Fibroblast of lung (primary cell): ENCODE data around the gene RBCK1. TPM values are rescaled to one million over a fixed set of nuclear protein-coding genes. Genes with fewer than 3 reads are reported as not detected.

ENCODE experiments used
- DNase-seq, 2 donors: peaks; one replicate each; pipeline versions ENCODE4 v3.0.0 to v3.0.0-alpha.2; 2010; ENCODE audit warnings: low read depth in 2 of 2
- H2AFZ ChIP-seq: 2 replicates; pipeline ENCODE4 v1.5.1; 2012; ENCODE audit warnings: low read length, control low read depth, inconsistent platforms
- H3K27ac ChIP-seq: 2 replicates; pipeline ENCODE4 v1.5.1; 2011; ENCODE audit warnings: low read length, control low read depth; ENCODE audit not compliant: insufficient read depth
- H3K27me3 ChIP-seq: 2 replicates; pipeline ENCODE4 v1.5.1; 2011; ENCODE audit warnings: mild to moderate bottlenecking, low read length; ENCODE audit not compliant: control insufficient read depth, insufficient read depth
- H3K36me3 ChIP-seq: 2 replicates; pipeline ENCODE4 v1.5.1; 2011; ENCODE audit warnings: low read length; ENCODE audit not compliant: control insufficient read depth, insufficient read depth
- H3K4me1 ChIP-seq: 2 replicates; pipeline ENCODE4 v1.5.1; 2011; ENCODE audit warnings: low read length; ENCODE audit not compliant: control insufficient read depth, insufficient read depth; ENCODE audit errors: extremely low read depth
- H3K4me2 ChIP-seq: 2 replicates; pipeline ENCODE4 v1.5.1; 2011; ENCODE audit warnings: low read length, control low read depth; ENCODE audit not compliant: insufficient read depth; ENCODE audit errors: extremely low read depth
- H3K4me3 ChIP-seq, 4 experiments: fragments of 200-600 bp in 1 of 4; sonication (generic) in 1 of 4; replicated peaks in 1 of 4; 2 replicates each; pipeline ENCODE4 v1.5.1; 2011 to 2016; ENCODE audit warnings: low read length in 4 of 4, low read depth in 3 of 4, mild to moderate bottlenecking in 3 of 4, control low read depth in 2 of 4, inconsistent platforms in 1 of 4, mixed read lengths in 1 of 4; ENCODE audit not compliant: insufficient read depth in 1 of 4; ENCODE audit errors: control extremely low read depth in 1 of 4
- H3K79me2 ChIP-seq: 2 replicates; pipeline ENCODE4 v1.5.1; 2012; ENCODE audit warnings: mild to moderate bottlenecking, low read length, inconsistent platforms; ENCODE audit not compliant: control insufficient read depth, insufficient read depth
- H3K9ac ChIP-seq: 2 replicates; pipeline ENCODE4 v1.5.1; 2011; ENCODE audit warnings: mild to moderate bottlenecking, low read length, control low read depth; ENCODE audit not compliant: insufficient read depth
- H3K9me3 ChIP-seq: 2 replicates; pipeline ENCODE4 v1.5.1; 2012; ENCODE audit warnings: low read depth, low read length; ENCODE audit not compliant: control insufficient read depth, insufficient read depth
- H4K20me1 ChIP-seq: 2 replicates; pipeline ENCODE4 v1.5.1; 2011; ENCODE audit warnings: low read length; ENCODE audit not compliant: control insufficient read depth, insufficient read depth; ENCODE audit errors: extremely low read depth
- EZH2 ChIP-seq: IDR thresholded peaks from 2 replicates; pipeline ENCODE4 v1.5.1; 2012; ENCODE audit warnings: low read length, control low read depth, mild to moderate bottlenecking; ENCODE audit errors: missing control alignments
- polyA plus RNA-seq, 2 donors: library from polyadenylated mRNA; depleted of rRNA in 1 of 2; stranded (reverse) in 1 of 2; unstranded in 1 of 2; fragments of >200 nt; gene quantifications; 2 replicates each; pipeline ENCODE4 v1.2.1, GENCODE V29; 2011 to 2012; ENCODE audit warnings: missing spikeins in 1 of 2
- total RNA-seq: library from RNA; depleted of rRNA; stranded (reverse); fragments of >200 nt; gene quantifications from 2 replicates; pipeline ENCODE4 v1.2.1, GENCODE V29; 2014
- TF ChIP-seq, protein P1 (sequence below), 2 donors: IDR thresholded peaks in 1 of 2; conservative IDR thresholded peaks in 1 of 2; 1 replicate in 1 of 2; 2 replicates in 1 of 2; pipeline ENCODE4 v1.5.1; 2011 to 2012; ENCODE audit warnings: low read length in 2 of 2, control low read depth in 1 of 2, inconsistent platforms in 1 of 2, low read depth in 1 of 2, mild to moderate bottlenecking in 1 of 2

The RBCK1 gene
- total and polyA plus RNA-seq, 2 donors (not counting 1 experiment from before 2014, with no cell fraction given) = 35.2 to 89.0 TPM

DNA sequence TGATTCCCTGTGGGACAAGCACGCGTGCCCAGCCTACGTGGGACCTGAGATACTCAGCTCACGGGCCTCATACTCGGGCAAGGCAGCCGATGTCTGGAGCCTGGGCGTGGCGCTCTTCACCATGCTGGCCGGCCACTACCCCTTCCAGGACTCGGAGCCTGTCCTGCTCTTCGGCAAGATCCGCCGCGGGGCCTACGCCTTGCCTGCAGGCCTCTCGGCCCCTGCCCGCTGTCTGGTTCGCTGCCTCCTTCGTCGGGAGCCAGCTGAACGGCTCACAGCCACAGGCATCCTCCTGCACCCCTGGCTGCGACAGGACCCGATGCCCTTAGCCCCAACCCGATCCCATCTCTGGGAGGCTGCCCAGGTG, 11.9 kb upstream of the RBCK1 start:
- H2AFZ ChIP-seq = no peak overlapping the region
- peaks cover 18% of the 10 kb centered on the region for H3K36me3 ChIP-seq
- DNase-seq = no peak
- TF ChIP-seq, protein P1, sequence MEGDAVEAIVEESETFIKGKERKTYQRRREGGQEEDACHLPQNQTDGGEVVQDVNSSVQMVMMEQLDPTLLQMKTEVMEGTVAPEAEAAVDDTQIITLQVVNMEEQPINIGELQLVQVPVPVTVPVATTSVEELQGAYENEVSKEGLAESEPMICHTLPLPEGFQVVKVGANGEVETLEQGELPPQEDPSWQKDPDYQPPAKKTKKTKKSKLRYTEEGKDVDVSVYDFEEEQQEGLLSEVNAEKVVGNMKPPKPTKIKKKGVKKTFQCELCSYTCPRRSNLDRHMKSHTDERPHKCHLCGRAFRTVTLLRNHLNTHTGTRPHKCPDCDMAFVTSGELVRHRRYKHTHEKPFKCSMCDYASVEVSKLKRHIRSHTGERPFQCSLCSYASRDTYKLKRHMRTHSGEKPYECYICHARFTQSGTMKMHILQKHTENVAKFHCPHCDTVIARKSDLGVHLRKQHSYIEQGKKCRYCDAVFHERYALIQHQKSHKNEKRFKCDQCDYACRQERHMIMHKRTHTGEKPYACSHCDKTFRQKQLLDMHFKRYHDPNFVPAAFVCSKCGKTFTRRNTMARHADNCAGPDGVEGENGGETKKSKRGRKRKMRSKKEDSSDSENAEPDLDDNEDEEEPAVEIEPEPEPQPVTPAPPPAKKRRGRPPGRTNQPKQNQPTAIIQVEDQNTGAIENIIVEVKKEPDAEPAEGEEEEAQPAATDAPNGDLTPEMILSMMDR (conservative IDR thresholded peaks at IDR 0.05 in 1 of 2, IDR thresholded peaks at IDR 0.05 in 1 of 2; ENCODE audit: low read depth in 1 of 2, low read length in 2 of 2) = no peak
- TF ChIP-seq EZH2 = no peak
- H3K27ac ChIP-seq = no peak overlapping the region
- H3K4me3 ChIP-seq = no peak overlapping the region
- H3K27me3 ChIP-seq = no peaks in the 10 kb centered on the region
- no peak overlapping the region for H3K9ac ChIP-seq
- H3K4me2 ChIP-seq = no peak overlapping the region
- no peaks in the 10 kb centered on the region for H3K9me3 ChIP-seq
- H4K20me1 ChIP-seq = no peaks in the 10 kb centered on the region
- H3K4me1 ChIP-seq = no peaks in the 10 kb centered on the region
- no peaks in the 10 kb centered on the region for H3K79me2 ChIP-seq

- Histone ChIP-seq H4K20me1 (no peaks in the 10 kb centered on the region), H3K4me1 (no peaks in the 10 kb centered on the region), H2AFZ (no peak overlapping the region), H3K9me3 (no peaks in the 10 kb centered on the region), H3K27me3 (no peaks in the 10 kb centered on the region), H3K4me3 (no peak overlapping the region), H3K27ac (no peak overlapping the region), H3K36me3 (peaks cover 16% of the 10 kb centered on the region), H3K79me2 (no peaks in the 10 kb centered on the region), H3K9ac (no peak overlapping the region), H3K4me2 (no peak overlapping the region)
- DNase-seq = no peak
- TF ChIP-seq, protein P1 (conservative IDR thresholded peaks at IDR 0.05 in 1 of 2, IDR thresholded peaks at IDR 0.05 in 1 of 2; ENCODE audit: low read depth in 1 of 2, low read length in 2 of 2) = no peak
Measured at GRCh38 chr20:396619-397431, 11.3 kb upstream of the RBCK1 start.

DNA sequence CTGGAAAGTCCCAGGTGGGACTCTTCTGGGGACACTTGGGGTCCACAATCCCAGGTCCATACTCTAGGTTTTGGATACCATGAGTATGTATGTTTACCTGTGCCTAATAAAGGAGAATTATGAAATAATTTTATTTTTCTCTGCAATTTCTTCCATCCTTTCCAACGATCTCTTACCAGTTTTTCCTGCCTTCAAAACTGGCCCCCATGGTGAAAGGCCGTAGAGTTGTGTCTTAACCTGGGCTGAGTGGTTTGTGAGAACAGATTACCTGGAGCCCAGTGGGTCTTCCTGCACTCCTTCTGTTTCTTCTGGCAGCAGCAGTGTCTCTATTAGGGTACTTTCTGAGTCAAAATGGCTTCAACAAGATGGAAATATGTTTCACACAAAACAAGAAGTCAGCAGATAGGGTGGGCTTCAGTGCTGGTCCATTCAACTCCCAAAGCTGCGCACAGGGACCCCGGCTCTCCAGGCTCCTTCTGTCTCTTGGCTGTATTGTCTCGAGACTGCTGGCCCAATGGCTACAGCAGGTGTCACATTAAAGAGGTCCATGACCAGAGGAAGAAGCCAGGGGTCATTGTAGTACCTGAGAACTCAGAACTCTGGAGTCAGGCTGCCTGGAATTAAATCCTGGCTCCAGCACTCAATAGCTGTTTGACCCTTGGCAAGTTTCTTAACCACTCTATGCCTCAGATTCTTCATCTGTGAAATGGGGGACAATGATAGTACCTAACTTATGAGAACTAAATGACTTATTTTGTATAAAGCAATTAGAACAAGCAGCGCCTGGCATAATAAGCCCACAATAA, 10.5 kb upstream of the RBCK1 start:
- no peak overlapping the region for H3K27ac ChIP-seq

More for the DNA sequence above, 10.5 kb upstream of the RBCK1 start:
- no peak for DNase-seq
- Histone ChIP-seq H4K20me1 (no peaks in the 10 kb centered on the region), H3K4me3 (no peak overlapping the region), H2AFZ (no peak overlapping the region), H3K4me1 (no peaks in the 10 kb centered on the region), H3K9me3 (no peaks in the 10 kb centered on the region), H3K27me3 (no peaks in the 10 kb centered on the region), H3K4me2 (no peak overlapping the region), H3K36me3 (peaks cover 14% of the 10 kb centered on the region), H3K9ac (no peak overlapping the region), H3K79me2 (no peaks in the 10 kb centered on the region)
- no peak for TF ChIP-seq EZH2
- TF ChIP-seq, protein P1 (conservative IDR thresholded peaks at IDR 0.05 in 1 of 2, IDR thresholded peaks at IDR 0.05 in 1 of 2; ENCODE audit: low read depth in 1 of 2, low read length in 2 of 2) = no peak
